ENCODE measurements around the gene RASAL2.

- TF ChIP-seq PML (IDR thresholded peaks at IDR 0.05; ENCODE audit: low read length) (no peak), BHLHE40 (IDR thresholded peaks at IDR 0.05; ENCODE audit: low read length) (no peak), SNIP1 (IDR thresholded peaks at IDR 0.05; ENCODE audit: low read depth) (no peak), BMI1 (IDR thresholded peaks at IDR 0.05; ENCODE audit: low read length) (no peak), ZBTB8A (IDR thresholded peaks at IDR 0.05; ENCODE audit: partially characterized antibody) (no peak), ELK3 (CRISPR knock-in tag; IDR thresholded peaks at IDR 0.05) (no peak), ELK1 (CRISPR knock-in tag; IDR thresholded peaks at IDR 0.05) (no peak), NR2C2 (CRISPR knock-in tag; IDR thresholded peaks at IDR 0.05) (no peak), NR2C2 (tag; IDR thresholded peaks at IDR 0.05) (no peak), BACH1 (tag; IDR thresholded peaks at IDR 0.05) (no peak), ELF4 (CRISPR knock-in tag; IDR thresholded peaks at IDR 0.05) (no peak), RAD21 (CRISPR knock-in tag; conservative IDR thresholded peaks at IDR 0.05 in 1 of 2, IDR thresholded peaks at IDR 0.05 in 1 of 2) (no peak), CTCF (IDR thresholded peaks at IDR 0.05 in 2 of 3, conservative IDR thresholded peaks at IDR 0.05 in 1 of 3; ENCODE audit: insufficient read depth in 2 of 3, low read depth in 1 of 3, low read length in 3 of 3) (no peak), NCOA1 (IDR thresholded peaks at IDR 0.05; ENCODE audit: low read depth) (no peak), ZNF24 (IDR thresholded peaks at IDR 0.05) (no peak)
Measured at GRCh38 chr1:178196631-178197030, 102.7 kb downstream of the RASAL2 start.

Measured in K562 (cell line).